KG1 (cell line): Measurements from ENCODE around the gene AMOTL1.

Source experiments
- DNase-seq: peaks from one replicate; lab custom pipeline; 2025; lab: John Stamatoyannopoulos, UW

The AMOTL1 gene

GRCh38 chr11:94925422-94926270 lies 157.5 kb downstream of the AMOTL1 start:
- DNase-seq, result no peak

- no peak for DNase-seq
Observed at GRCh38 chr11:94926271-94926625, 158.1 kb downstream of the AMOTL1 start.
